Duodenal mucosa (tissue), 2 donors: Measurements from ENCODE around the gene RAPGEF1.

Experiments used
- H3K27ac ChIP-seq: one replicate; pipeline ENCODE4 v1.7.0; 2013; ENCODE audit warnings: low read depth, low read length
- H3K27me3 ChIP-seq, 2 donors: one replicate each; pipeline ENCODE4 v1.7.0; 2013; ENCODE audit warnings: low read length in 2 of 2, control low read depth in 1 of 2; ENCODE audit not compliant: insufficient read depth in 2 of 2, control insufficient read depth in 1 of 2
- H3K36me3 ChIP-seq, 2 donors: one replicate each; pipeline ENCODE4 v1.7.0; 2013; ENCODE audit warnings: low read length in 2 of 2, control low read depth in 1 of 2; ENCODE audit not compliant: insufficient read depth in 2 of 2, control insufficient read depth in 1 of 2
- H3K4me1 ChIP-seq, 2 donors: one replicate each; pipeline ENCODE4 v1.7.0; 2013; ENCODE audit warnings: low read length in 2 of 2, control low read depth in 1 of 2; ENCODE audit not compliant: insufficient read depth in 2 of 2, control insufficient read depth in 1 of 2
- H3K4me3 ChIP-seq, 2 donors: one replicate each; pipeline ENCODE4 v1.7.0; 2013; ENCODE audit warnings: low read length in 2 of 2, low read depth in 1 of 2
- H3K9ac ChIP-seq, 2 donors: one replicate each; pipeline ENCODE4 v1.7.0; 2013; ENCODE audit warnings: low read length in 2 of 2, low read depth in 1 of 2
- H3K9me3 ChIP-seq, 2 donors: one replicate each; pipeline ENCODE4 v1.7.0; 2013; ENCODE audit warnings: low read length in 2 of 2, control low read depth in 1 of 2; ENCODE audit not compliant: control insufficient read depth in 1 of 2

RAPGEF1 gene

DNA sequence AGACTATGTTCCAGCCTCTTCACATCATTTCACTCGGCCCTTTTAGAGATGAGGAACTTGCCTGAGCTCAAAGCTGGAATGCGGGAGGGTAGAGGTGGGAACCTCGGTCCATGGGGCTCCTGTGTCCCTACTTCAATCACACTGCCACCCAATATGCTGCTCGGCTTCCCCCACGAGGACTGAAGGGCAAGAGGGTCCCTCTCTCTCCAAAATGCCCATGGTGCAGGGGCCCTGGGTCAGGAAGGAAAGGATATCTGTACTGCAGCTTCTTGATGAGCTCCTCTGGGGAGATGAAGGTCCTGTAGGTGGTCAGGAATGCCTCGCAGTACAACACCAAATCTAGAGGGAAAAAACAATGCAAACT is 148.0 kb downstream of the RAPGEF1 start:
- Histone ChIP-seq H3K9me3 (no peaks in the 10 kb centered on the region), H3K27me3 (no peaks in the 10 kb centered on the region), H3K36me3 (peaks cover 52 to 82% of the 10 kb centered on the region in 2 donors), H3K4me3 (no peak overlapping the region), H3K4me1 (peaks cover 0 to 5% of the 10 kb centered on the region in 2 donors), H3K9ac (no peak overlapping the region), H3K27ac (no peak overlapping the region)

DNA sequence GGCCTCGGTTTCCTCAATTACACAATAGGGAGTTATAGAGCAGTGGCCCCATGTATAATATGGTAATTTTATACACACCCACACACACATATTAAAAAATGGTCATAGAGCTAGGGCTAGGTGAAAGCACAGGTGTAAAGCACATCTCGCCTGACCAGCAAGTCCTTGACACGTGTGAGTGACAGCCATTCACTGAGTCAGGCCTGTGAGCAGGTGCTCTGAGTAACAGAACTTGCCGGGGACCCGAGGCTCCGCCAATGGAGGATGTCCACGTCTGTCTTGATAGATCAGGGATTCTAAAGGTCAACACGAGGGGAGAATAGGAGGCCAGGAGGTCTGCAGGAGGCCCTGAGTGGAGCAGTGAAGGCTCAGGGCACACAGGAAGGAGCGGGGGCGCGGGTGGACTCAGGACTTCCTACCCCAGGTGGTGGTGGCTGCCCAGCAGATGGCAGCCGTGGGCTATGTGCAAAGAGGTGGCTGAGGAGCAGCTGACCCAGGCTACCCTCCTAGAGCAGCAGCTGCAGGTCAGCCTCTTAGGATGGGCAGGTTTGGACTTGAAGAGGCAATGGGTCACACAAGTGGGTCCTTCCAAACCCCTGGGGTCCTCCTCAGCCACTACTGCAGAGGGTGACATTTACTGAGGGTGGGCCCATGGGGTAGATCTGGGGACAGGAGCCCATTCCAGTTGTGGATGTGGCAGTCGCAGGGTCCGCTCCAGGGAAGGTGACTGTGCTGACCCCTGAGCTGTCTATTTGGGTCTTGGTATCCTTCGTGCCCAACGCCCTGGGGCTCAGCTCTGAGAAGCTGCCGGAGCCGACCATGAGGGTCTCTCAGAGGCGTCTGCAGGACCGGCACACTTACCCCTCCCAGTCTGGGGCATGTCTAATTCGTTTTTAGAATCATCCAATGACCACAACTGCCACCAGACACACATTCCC is 148.7 kb downstream of the RAPGEF1 start:
- Histone ChIP-seq H3K9me3 (no peaks in the 10 kb centered on the region), H3K36me3 (peaks cover 47 to 76% of the 10 kb centered on the region in 2 donors), H3K27ac (no peak overlapping the region), H3K27me3 (no peaks in the 10 kb centered on the region), H3K4me1 (peaks cover 0 to 5% of the 10 kb centered on the region in 2 donors), H3K9ac (no peak overlapping the region), H3K4me3 (no peak overlapping the region)

DNA sequence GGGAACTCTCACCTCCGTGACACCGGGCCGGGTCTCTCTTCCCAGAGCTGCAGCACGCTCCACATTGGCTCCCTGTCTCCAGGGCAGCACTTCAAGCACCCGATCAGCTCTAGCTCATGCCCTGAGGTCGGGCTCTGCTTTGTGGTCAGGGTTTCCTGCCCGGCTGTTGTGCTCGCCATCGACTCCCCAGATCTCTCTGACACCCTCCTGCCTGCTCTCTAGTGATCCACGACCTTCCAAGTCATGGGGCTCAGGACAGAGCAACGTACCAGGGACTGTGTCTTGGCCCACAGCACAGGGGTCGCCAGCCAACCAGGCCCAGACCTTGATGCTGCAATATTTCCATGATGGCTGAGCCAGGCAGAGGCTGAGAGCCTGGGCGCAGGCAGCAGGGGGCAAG is 149.4 kb downstream of the RAPGEF1 start:
- Histone ChIP-seq H3K27ac (no peak overlapping the region), H3K4me3 (no peak overlapping the region), H3K36me3 (peaks cover 42 to 74% of the 10 kb centered on the region in 2 donors), H3K9me3 (no peaks in the 10 kb centered on the region), H3K9ac (no peak overlapping the region), H3K4me1 (peaks cover 0 to 5% of the 10 kb centered on the region in 2 donors), H3K27me3 (no peaks in the 10 kb centered on the region)

DNA sequence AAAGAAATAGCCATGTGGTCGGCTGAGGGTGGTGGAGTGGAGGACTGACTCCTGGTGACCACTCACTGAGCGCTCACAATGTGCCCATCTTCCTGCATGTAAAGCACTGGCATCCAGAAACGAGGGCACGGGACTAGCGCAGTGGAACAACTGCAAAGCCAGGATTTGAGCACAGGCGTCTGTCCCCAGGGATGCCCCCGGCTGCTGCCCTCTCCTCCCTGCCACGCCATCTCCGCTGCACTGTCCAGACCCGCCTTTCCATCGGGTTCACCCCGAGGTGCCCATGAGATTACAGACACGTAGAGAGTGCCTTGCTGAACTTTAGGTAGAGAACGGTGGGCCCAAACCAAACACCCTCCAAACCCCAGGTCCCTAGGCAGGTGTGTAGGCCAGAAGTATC is 149.9 kb downstream of the RAPGEF1 start:
- Histone ChIP-seq H3K27ac (no peak overlapping the region), H3K36me3 (peaks cover 41 to 74% of the 10 kb centered on the region in 2 donors), H3K9ac (no peak overlapping the region), H3K4me1 (peaks cover 0 to 5% of the 10 kb centered on the region in 2 donors), H3K27me3 (no peaks in the 10 kb centered on the region), H3K4me3 (no peak overlapping the region), H3K9me3 (no peaks in the 10 kb centered on the region)

DNA sequence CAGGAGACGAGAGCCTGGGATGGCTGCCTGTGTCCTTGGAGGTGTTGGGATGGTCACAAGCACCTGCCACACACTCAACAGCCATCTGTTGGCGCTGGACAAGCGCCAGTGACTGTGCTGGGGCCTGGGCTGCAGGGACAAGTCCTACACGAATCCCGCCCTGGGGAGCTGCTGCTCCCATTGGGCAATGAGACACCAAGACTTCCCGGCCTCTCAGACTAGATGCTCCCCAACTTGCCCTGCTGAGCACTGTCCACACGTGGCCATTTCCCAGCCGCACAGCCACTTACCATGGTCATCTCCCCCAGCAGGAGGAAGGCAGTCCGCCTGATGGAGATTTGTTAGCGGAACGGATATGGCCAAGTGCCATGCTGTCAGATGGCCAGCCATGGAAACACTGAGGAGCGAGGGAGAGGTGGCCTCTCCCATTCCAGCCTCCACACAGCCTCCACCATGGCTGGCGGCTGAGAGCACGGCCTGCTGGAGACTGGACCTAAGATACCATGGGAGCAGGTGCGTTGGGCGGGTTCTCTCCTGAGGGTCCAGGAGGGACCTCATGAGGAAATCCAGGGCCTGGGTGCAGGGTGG is 150.7 kb downstream of the RAPGEF1 start:
- no peaks in the 10 kb centered on the region for H3K9me3 ChIP-seq
- no peak overlapping the region for H3K4me3 ChIP-seq
- peaks cover 47 to 74% of the 10 kb centered on the region in 2 donors for H3K36me3 ChIP-seq
- peaks cover 4 to 5% of the 10 kb centered on the region in 2 donors for H3K4me1 ChIP-seq
- H3K27ac ChIP-seq, result no peak overlapping the region
- no peaks in the 10 kb centered on the region for H3K27me3 ChIP-seq
- H3K9ac ChIP-seq, result no peak overlapping the region

- Histone ChIP-seq H3K9ac (no peak overlapping the region), H3K4me1 (peaks cover 4 to 5% of the 10 kb centered on the region in 2 donors), H3K27me3 (no peaks in the 10 kb centered on the region), H3K27ac (no peak overlapping the region), H3K36me3 (peaks cover 47 to 74% of the 10 kb centered on the region in 2 donors), H3K4me3 (no peak overlapping the region), H3K9me3 (no peaks in the 10 kb centered on the region)
Observed at GRCh38 chr9:131588396-131588795, 151.5 kb downstream of the RAPGEF1 start.

GRCh38 chr9:131587906-131588305 is 152.0 kb downstream of the RAPGEF1 start:
- peaks cover 4 to 5% of the 10 kb centered on the region in 2 donors for H3K4me1 ChIP-seq
- H3K27ac ChIP-seq, result no peak overlapping the region
- no peaks in the 10 kb centered on the region for H3K9me3 ChIP-seq
- H3K4me3 ChIP-seq, result no peak overlapping the region
- peaks cover 49 to 74% of the 10 kb centered on the region in 2 donors for H3K36me3 ChIP-seq
- H3K9ac ChIP-seq, result no peak overlapping the region
- H3K27me3 ChIP-seq, result no peaks in the 10 kb centered on the region

DNA sequence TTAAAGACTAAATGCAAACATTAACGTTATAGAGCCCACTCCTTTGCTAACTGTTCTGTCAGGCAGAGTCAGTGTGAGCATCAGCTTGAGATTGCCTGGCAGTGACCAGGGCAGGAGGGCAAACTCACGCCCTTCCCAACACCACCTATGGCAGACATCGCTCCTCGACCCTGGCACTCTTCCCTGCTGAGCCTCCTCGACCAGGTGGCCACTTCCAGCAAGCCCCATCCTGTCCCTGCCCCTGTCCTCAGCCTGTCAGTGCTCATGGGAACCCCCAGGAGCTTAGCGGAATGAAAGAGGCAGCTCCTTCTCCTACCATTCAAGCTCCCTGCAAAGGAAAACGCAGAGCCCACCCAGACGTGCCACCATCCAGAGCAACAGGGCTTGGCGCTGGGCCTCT is 152.5 kb downstream of the RAPGEF1 start:
- Histone ChIP-seq H3K9ac (no peak overlapping the region), H3K27me3 (no peaks in the 10 kb centered on the region), H3K4me3 (no peak overlapping the region), H3K4me1 (peaks cover 4 to 5% of the 10 kb centered on the region in 2 donors), H3K27ac (no peak overlapping the region), H3K9me3 (no peaks in the 10 kb centered on the region), H3K36me3 (peaks cover 55 to 78% of the 10 kb centered on the region in 2 donors)

- Histone ChIP-seq H3K9ac (no peak overlapping the region), H3K27ac (no peak overlapping the region), H3K36me3 (peaks cover 56 to 79% of the 10 kb centered on the region in 2 donors), H3K9me3 (no peaks in the 10 kb centered on the region), H3K4me3 (no peak overlapping the region), H3K4me1 (peaks cover 0 to 4% of the 10 kb centered on the region in 2 donors), H3K27me3 (no peaks in the 10 kb centered on the region)
Observed at GRCh38 chr9:131585375-131585774, 154.5 kb downstream of the RAPGEF1 start.

- Histone ChIP-seq H3K27me3 (no peaks in the 10 kb centered on the region), H3K27ac (no peak overlapping the region), H3K9me3 (no peaks in the 10 kb centered on the region), H3K9ac (no peak overlapping the region), H3K36me3 (peaks cover 55 to 82% of the 10 kb centered on the region in 2 donors), H3K4me1 (peaks cover 0 to 4% of the 10 kb centered on the region in 2 donors), H3K4me3 (no peak overlapping the region)
Observed at GRCh38 chr9:131584858-131585257, 155.0 kb downstream of the RAPGEF1 start.
